Measurements from ENCODE around the gene SYNPO2.

DNA sequence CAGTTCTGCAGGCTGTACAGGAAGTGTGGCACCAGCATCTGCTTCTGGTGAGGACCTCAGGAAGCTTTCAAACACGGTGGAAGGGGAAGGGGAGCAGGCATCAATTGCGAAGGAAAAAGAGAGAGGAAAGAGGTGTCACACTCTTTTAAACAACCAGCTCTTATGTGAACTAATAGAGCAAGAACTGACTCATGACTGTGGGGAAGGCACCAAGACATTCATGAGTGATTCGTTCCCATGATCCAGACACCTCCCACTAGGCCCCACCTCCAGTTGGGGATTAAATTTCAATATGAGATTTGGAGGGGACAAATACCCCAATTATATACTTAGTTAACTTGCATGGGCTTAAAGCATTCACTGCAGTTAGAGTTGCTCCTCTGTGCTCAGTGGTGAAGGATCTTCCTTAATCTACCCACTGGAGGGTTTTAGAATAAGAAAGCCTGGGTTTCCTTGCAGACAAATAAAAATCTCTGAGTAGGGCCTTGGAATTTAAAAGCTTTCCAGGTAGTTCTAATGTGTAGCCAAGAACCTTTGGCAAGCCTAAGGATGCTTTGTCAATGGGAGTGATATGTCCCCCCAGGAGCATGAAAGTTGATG, 60.0 kb downstream of the SYNPO2 start:
- TF ChIP-seq CTCF (IDR thresholded peaks at IDR 0.05): no peak
- no peak for TF ChIP-seq POLR2A (IDR thresholded peaks at IDR 0.05)
